Keratinocyte (primary cell): ENCODE measurements around the gene ANKRD62. TPM values are rescaled to one million over a fixed set of nuclear protein-coding genes. Genes with fewer than 3 reads are reported as not detected.

Experiments
- DNase-seq: peaks from one replicate; pipeline ENCODE4 v3.0.0-alpha.2; 2011; ENCODE audit warnings: low read depth, missing footprints, low spot score
- FAIRE-seq: peaks from 2 replicates; lab custom pipeline; 2011; peaks lifted over from hg19 to GRCh38; lab: Jason Lieb, UNC
- H2AFZ ChIP-seq: 2 replicates; pipeline ENCODE4 v1.6.0; 2012; ENCODE audit warnings: low read length, control low read depth, inconsistent platforms; ENCODE audit not compliant: control insufficient read depth
- H3K27ac ChIP-seq: 2 replicates; pipeline ENCODE4 v1.5.1; 2011; ENCODE audit warnings: low read length; ENCODE audit not compliant: control insufficient read depth, insufficient read depth
- H3K27me3 ChIP-seq: 3 replicates; pipeline ENCODE4 v1.6.0; 2011; ENCODE audit warnings: low read length; ENCODE audit not compliant: control insufficient read depth, insufficient read depth; ENCODE audit errors: extremely low read depth
- H3K36me3 ChIP-seq, 2 experiments: 2 replicates in 1 of 2; 3 replicates in 1 of 2; pipeline ENCODE4 v1.5.1; 2011; ENCODE audit warnings: low read length in 2 of 2, mild to moderate bottlenecking in 1 of 2; ENCODE audit not compliant: control insufficient read depth in 2 of 2, insufficient read depth in 2 of 2; ENCODE audit errors: extremely low read depth in 1 of 2
- H3K4me1 ChIP-seq: 3 replicates; pipeline ENCODE4 v1.5.1; 2011; ENCODE audit warnings: low read length; ENCODE audit not compliant: control insufficient read depth, insufficient read depth; ENCODE audit errors: extremely low read depth
- H3K4me2 ChIP-seq: 3 replicates; pipeline ENCODE4 v1.6.0; 2011; ENCODE audit warnings: low read depth, low read length; ENCODE audit not compliant: control insufficient read depth, insufficient read depth; ENCODE audit errors: extremely low read depth
- H3K4me3 ChIP-seq, 3 experiments: fragments of 200-600 bp in 1 of 3; sonication (generic) in 1 of 3; 2 replicates in 2 of 3; 3 replicates in 1 of 3; pipeline ENCODE4 v1.5.1; 2011 to 2016; ENCODE audit warnings: low read length in 3 of 3, mild to moderate bottlenecking in 3 of 3, control low read depth in 2 of 3, inconsistent platforms in 1 of 3, low read depth in 1 of 3, mixed read lengths in 1 of 3, mixed run types in 1 of 3, moderate library complexity in 1 of 3; ENCODE audit not compliant: control insufficient read depth in 2 of 3, insufficient read depth in 2 of 3; ENCODE audit errors: extremely low read depth in 1 of 3
- H3K79me2 ChIP-seq: 2 replicates; pipeline ENCODE4 v1.6.0; 2012; ENCODE audit warnings: low read length; ENCODE audit not compliant: control insufficient read depth, insufficient read depth
- H3K9ac ChIP-seq: 3 replicates; pipeline ENCODE4 v1.6.0; 2011; ENCODE audit warnings: low read length; ENCODE audit not compliant: control insufficient read depth, insufficient read depth; ENCODE audit errors: extremely low read depth
- H3K9me1 ChIP-seq: 3 replicates; pipeline ENCODE4 v1.6.0; 2011; ENCODE audit warnings: low read length; ENCODE audit not compliant: control insufficient read depth, insufficient read depth; ENCODE audit errors: extremely low read depth
- H3K9me3 ChIP-seq: 2 replicates; pipeline ENCODE4 v1.5.1; 2012; ENCODE audit warnings: low read depth, low read length; ENCODE audit not compliant: control insufficient read depth
- H4K20me1 ChIP-seq: 3 replicates; pipeline ENCODE4 v1.6.0; 2011; ENCODE audit warnings: low read length; ENCODE audit not compliant: control insufficient read depth, insufficient read depth; ENCODE audit errors: extremely low read depth
- EZH2 ChIP-seq: IDR thresholded peaks from one replicate; pipeline ENCODE4 v1.6.1; 2012; ENCODE audit warnings: inconsistent platforms, mild to moderate bottlenecking, low read length, moderate library complexity
- dilution Hi-C: fragments of 300-500 bp; cut with MboI; formaldehyde crosslinking; loops from one replicate; pipeline ENCODE4 v1.7.0; 2020; ENCODE audit warnings: low sequenced_read_pairs; ENCODE audit not compliant: extremely low pct_ligation_motif_present
- polyA plus RNA-seq, 5 experiments: library from polyadenylated mRNA; depleted of rRNA in 3 of 5; stranded (reverse) in 3 of 5; stranded (forward) in 1 of 5; unstranded in 1 of 5; fragments of >200 nt; gene quantifications; 1 replicate in 1 of 5; 2 replicates in 3 of 5; 3 replicates in 1 of 5; pipeline versions ENCODE4 v1.2.1 to v1.2.3, GENCODE V29; 2011 to 2012; ENCODE audit warnings: missing spikeins in 2 of 5, low read depth in 1 of 5, low replicate concordance in 1 of 5
- TF ChIP-seq, protein P1 (sequence below), 3 experiments: IDR thresholded peaks in 1 of 3; conservative IDR thresholded peaks in 1 of 3; optimal IDR thresholded peaks in 1 of 3; 2 replicates in 2 of 3; 3 replicates in 1 of 3; pipeline versions ENCODE3 to v1.5.1; 2011; ENCODE audit warnings: low read length in 3 of 3, mild to moderate bottlenecking in 3 of 3, moderate library complexity in 2 of 3, control low read depth in 1 of 3, inconsistent platforms in 1 of 3; ENCODE audit not compliant: insufficient read depth in 2 of 3; ENCODE audit errors: extremely low read depth in 1 of 3

ANKRD62 gene
- polyA plus RNA-seq, 1 donor (not counting 4 experiments of a cell fraction or from before 2014, with no cell fraction given): not detected

DNA sequence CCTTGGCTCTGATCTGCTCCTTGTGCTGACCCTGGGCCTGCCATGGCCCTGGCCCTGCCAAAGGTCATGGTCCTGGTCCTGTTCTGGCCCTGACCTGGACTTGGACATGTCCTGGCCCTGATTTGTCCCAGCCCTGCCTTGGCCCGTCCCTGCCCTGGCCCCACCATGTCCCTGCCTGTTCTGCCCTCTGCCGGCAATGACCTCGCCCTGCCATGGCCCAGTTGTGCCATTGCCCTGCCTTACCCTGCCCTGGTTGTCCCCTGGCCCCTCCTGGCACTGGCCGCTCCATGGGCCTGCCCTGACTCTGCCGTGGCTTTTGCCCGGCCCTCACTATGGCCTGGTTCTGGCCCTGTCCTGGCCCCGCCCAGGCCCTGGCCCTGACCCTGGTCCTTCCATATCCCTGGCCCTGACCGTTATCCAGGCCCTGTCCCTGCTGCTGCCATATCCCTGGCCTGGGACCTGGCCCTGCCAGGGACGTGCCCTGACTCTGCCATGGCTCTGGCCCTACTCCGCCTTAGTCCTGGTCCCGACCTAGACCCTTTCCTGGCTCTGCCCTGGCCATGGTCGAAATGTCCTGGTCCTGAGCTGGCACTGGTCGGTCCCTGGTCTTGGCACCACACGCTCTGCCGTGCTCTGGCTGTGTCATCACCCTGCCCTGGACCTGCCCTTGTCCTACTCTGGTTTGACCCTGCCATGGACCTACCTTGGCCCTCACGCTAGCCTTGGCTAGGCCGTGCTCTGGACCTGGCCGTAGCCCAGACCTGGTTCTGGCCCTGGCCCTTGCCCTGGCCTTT lies 6.8 kb upstream of the ANKRD62 start:
- no peaks in the 10 kb centered on the region for H3K36me3 ChIP-seq
- no peaks in the 10 kb centered on the region for H4K20me1 ChIP-seq
- no peak overlapping the region for H3K4me3 ChIP-seq
- DNase-seq: no peak
- no peaks in the 10 kb centered on the region for H3K79me2 ChIP-seq
- H3K27ac ChIP-seq: no peak overlapping the region
- no peaks in the 10 kb centered on the region for H3K9me1 ChIP-seq
- dilution Hi-C loops: no loop called here
- H3K9me3 ChIP-seq: no peaks in the 10 kb centered on the region
- H3K4me1 ChIP-seq: no peaks in the 10 kb centered on the region
- FAIRE-seq: no peak
- TF ChIP-seq EZH2: no peak
- TF ChIP-seq, protein P1, sequence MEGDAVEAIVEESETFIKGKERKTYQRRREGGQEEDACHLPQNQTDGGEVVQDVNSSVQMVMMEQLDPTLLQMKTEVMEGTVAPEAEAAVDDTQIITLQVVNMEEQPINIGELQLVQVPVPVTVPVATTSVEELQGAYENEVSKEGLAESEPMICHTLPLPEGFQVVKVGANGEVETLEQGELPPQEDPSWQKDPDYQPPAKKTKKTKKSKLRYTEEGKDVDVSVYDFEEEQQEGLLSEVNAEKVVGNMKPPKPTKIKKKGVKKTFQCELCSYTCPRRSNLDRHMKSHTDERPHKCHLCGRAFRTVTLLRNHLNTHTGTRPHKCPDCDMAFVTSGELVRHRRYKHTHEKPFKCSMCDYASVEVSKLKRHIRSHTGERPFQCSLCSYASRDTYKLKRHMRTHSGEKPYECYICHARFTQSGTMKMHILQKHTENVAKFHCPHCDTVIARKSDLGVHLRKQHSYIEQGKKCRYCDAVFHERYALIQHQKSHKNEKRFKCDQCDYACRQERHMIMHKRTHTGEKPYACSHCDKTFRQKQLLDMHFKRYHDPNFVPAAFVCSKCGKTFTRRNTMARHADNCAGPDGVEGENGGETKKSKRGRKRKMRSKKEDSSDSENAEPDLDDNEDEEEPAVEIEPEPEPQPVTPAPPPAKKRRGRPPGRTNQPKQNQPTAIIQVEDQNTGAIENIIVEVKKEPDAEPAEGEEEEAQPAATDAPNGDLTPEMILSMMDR (optimal IDR thresholded peaks at IDR 0.05 in 1 of 3, IDR thresholded peaks at IDR 0.05 in 1 of 3, conservative IDR thresholded peaks at IDR 0.05 in 1 of 3; ENCODE audit: extremely low read depth in 1 of 3, insufficient read depth in 2 of 3, low read length in 3 of 3): no peak
- no peak overlapping the region for H3K9ac ChIP-seq
- no peak overlapping the region for H3K4me2 ChIP-seq
- no peaks in the 10 kb centered on the region for H3K27me3 ChIP-seq
- H2AFZ ChIP-seq: no peak overlapping the region

- no peaks in the 10 kb centered on the region for H3K27me3 ChIP-seq
- FAIRE-seq: no peak
- no peak overlapping the region for H3K9ac ChIP-seq
- H3K27ac ChIP-seq: no peak overlapping the region
- H3K4me1 ChIP-seq: no peaks in the 10 kb centered on the region
- no peak overlapping the region for H3K4me3 ChIP-seq
- no peaks in the 10 kb centered on the region for H3K79me2 ChIP-seq
- H3K36me3 ChIP-seq: no peaks in the 10 kb centered on the region
- DNase-seq: no peak
- H3K9me3 ChIP-seq: no peaks in the 10 kb centered on the region
- no peak overlapping the region for H3K4me2 ChIP-seq
- H2AFZ ChIP-seq: no peak overlapping the region
- dilution Hi-C loops: no loop called here
- H3K9me1 ChIP-seq: no peaks in the 10 kb centered on the region
- H4K20me1 ChIP-seq: no peaks in the 10 kb centered on the region
- TF ChIP-seq, protein P1 (optimal IDR thresholded peaks at IDR 0.05 in 1 of 3, IDR thresholded peaks at IDR 0.05 in 1 of 3, conservative IDR thresholded peaks at IDR 0.05 in 1 of 3; ENCODE audit: extremely low read depth in 1 of 3, insufficient read depth in 2 of 3, low read length in 3 of 3): no peak
- no peak for TF ChIP-seq EZH2
Observed at GRCh38 chr18:12087471-12088025, 6.1 kb upstream of the ANKRD62 start.
